Left renal pelvis (tissue), 4 donors: ENCODE data around the gene UPK1A. TPM values are rescaled to one million over a fixed set of nuclear protein-coding genes. Genes with fewer than 3 reads are reported as not detected.
"Not testable (repeated sequence)": the region's sequence is repeated elsewhere in the genome, so short reads cannot be mapped to it uniquely, and the experiment has no call there.

Source experiments
- DNase-seq, 4 donors: peaks; one replicate each; pipeline ENCODE4 v3.0.0-alpha.2; 2013; ENCODE audit warnings: low read depth in 4 of 4, low spot score in 3 of 4
- polyA plus RNA-seq, 4 donors: library from polyadenylated mRNA; unstranded; fragments of 120-200 nt; gene quantifications; one replicate each; pipeline ENCODE4 v1.2.1, GENCODE V29; 2013; ENCODE audit not compliant: insufficient read length in 4 of 4

UPK1A gene
- polyA plus RNA-seq, 4 donors = 0.53 to 67.8 (median 21.8) TPM

GRCh38 chr19:35715981-35716800 is 49.9 kb downstream of the UPK1A start:
- no peak for DNase-seq

DNA sequence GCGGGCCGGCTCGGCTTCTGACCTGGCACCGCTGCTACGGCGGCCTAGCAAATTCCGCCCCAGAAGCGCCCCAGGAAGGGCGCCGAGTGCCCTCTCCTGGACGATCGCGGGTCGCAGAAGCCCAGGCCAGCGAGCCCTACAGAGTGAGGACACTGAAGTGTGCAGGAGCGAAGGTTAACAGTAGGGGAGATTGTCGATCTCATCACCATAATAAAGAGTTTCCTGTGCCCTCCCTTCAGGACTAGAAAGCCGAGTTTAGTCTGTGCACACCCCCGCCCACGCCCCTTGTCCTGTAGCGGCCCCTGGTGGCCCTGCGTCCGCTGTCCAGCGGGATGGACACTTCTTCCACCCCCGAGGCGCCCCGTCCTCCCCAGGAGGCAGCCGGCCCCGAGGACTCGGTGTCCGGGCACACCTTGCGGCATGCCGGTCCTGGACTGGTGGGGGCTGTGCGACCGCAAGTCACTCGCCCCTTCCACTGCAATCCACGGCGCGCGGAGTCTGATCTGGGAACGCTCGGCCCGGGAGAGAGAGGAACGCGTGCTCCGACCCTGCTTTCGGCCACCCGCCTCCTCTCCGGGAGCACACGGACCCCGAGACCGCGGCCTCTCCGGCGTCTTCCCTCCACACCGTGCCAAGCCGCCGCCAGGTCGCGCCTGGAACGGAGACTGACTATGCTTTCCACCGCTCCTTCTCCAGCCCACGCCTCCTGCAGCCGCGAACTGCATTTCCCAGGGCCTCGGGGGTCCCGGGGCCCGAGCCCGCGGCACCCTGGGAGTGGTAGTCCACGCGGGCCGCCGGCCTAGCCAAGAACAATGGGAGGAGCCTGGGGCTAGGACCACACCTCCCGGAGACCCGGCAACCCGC is 50.7 kb downstream of the UPK1A start:
- peak; percentile 58 to 91 (median 76) for DNase-seq

DNA sequence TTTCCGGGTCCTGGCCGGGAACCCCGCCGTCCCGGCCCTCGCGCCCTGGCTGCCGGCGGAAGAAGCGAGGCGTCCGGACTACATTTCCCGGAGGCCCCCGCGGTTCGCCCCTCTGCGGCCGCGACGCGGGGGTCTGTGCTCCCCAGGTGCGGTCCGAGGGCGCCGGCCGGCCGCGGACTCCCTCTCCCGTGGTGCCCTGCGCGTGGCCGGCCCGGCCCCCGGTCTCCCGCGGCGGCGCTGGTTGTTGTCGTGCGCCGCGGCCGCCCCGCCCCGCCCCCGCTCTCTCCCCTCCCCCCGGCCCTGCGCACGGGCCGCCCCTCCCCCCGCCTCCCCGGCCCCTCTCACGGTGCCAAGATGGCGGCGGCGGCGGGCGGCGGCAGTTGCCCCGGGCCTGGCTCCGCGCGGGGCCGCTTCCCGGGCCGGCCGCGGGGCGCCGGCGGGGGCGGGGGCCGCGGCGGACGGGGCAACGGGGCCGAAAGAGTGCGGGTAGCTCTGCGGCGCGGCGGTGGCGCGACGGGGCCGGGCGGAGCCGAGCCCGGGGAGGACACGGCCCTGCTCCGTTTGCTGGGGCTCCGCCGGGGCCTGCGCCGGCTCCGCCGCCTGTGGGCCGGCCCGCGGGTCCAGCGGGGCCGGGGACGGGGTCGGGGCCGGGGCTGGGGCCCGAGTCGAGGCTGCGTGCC is 51.5 kb downstream of the UPK1A start, which contains the start of gene KMT2B:
TSS of gene KMT2B (plus strand) at position 339 of the 680 bp plus-strand sequence. CDS start at position 355, 16 bp downstream.
- DNase-seq = peak in 2 of 4 donors; percentile 87 to 90

DNA sequence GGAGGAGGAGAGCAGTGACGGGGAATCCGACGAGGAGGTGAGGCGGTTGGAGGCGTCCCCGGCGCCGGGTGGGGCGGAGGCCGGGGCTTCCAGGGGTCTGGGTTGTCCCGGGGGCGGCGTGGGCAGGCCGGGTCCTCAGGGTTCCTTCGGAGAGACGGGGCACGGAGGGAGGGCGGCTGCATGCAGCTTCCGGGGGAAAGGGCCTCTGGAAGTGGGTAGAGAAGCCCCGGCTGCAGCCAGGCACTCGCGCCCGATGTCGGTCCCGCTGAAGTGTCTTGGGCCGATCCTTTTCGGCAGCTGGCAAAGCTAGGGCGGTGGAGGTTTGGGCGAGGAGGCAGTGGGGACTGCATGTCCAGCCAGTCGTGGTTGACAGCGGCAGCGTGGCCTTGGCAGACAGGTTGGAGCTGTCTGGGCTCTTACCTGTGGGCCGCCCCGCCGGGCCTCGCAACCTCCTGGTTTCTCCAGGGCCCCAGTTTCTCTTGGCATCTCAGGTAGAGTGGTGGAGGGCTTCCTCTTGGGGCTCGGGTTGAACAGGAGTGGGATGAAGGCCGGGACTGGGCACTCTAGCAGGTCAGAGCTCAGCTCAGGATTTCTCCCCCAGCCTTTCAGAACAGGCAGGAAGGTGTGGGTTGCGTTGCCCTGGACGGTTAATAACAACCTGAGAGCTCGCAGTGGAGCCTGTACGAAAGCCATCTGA is 52.2 kb downstream of the UPK1A start:
- no peak for DNase-seq

- no peak for DNase-seq
Measured at GRCh38 chr19:35719402-35720162, 53.3 kb downstream of the UPK1A start.

DNA sequence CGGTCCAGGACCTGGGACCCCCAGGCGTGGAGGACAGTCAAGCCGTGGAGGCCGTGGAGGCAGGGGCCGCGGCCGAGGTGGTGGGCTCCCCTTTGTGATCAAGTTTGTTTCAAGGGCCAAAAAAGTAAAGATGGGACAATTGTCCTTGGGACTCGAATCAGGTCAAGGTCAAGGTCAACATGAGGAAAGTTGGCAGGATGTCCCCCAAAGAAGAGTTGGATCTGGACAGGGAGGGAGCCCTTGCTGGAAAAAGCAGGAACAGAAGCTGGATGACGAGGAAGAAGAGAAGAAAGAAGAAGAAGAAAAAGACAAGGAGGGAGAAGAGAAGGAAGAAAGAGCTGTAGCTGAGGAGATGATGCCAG is 53.8 kb downstream of the UPK1A start:
- no peak for DNase-seq

- DNase-seq = no peak
Measured at GRCh38 chr19:35720648-35721047, 54.3 kb downstream of the UPK1A start.

- no peak for DNase-seq
Measured at GRCh38 chr19:35721374-35721773, 55.1 kb downstream of the UPK1A start.

GRCh38 chr19:35722461-35722860 is 56.1 kb downstream of the UPK1A start:
- DNase-seq = no peak

DNA sequence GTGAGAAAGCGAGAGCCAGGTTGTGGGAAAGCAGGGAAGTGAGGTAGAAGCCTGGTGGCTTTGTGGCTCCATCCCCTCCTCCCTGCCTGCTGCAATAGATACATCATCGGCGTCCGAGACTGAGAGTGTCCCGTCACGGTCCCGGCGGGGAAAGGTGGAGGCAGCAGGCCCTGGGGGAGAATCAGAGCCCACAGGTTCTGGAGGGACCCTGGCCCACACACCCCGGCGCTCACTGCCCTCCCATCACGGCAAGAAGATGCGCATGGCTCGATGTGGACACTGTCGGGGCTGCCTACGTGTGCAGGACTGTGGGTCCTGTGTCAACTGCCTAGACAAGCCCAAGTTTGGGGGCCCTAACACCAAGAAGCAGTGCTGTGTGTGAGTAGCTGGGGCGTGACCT is 56.6 kb downstream of the UPK1A start:
- DNase-seq = no peak

- DNase-seq = no peak
Measured at GRCh38 chr19:35723671-35724070, 57.4 kb downstream of the UPK1A start.

- not testable (repeated sequence) for DNase-seq
Measured at GRCh38 chr19:35724132-35724531, 57.8 kb downstream of the UPK1A start.

DNA sequence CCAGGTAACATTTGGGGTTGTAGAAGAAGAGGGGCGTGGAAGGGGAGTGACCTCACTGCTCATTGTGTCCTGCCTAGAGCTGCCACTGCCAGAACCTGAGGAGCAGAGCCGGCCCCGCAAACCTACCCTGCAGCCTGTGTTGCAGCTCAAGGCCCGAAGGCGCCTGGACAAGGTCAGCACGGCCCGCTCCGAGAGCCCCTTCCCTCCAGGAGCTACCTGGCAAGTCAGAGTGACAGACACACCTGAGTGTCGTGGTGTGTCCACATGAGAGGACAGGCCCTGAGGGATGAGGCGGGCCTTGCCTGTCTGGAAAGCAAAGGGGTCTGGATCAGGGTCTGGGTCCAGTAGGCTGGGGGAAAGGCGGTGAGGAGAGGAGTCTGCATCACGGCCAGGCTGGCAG is 58.2 kb downstream of the UPK1A start:
- no peak for DNase-seq

DNA sequence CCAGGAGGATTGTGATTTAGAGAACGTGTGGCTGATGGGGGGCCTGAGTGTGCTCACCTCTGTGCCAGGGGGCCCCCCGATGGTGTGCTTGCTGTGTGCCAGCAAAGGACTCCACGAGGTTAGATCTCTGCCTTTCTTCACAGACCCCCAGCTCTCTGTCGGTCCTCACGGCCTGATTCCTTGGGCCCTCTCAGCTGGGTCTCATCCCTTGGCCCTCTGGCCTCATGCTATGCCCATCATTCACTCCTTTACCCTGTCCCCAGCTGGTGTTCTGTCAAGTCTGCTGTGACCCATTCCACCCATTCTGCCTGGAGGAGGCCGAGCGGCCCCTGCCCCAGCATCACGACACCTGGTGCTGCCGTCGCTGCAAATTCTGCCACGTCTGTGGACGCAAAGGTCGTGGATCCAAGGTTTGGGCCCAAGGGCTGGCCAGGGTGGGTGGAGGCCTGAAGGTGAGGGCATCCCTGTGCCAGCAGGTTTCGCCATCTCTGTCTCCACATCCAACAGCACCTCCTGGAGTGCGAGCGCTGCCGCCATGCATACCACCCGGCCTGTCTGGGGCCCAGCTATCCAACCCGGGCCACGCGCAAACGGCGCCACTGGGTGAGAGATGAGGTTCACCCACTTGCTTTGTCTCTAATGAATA is 59.0 kb downstream of the UPK1A start:
- no peak for DNase-seq

DNA sequence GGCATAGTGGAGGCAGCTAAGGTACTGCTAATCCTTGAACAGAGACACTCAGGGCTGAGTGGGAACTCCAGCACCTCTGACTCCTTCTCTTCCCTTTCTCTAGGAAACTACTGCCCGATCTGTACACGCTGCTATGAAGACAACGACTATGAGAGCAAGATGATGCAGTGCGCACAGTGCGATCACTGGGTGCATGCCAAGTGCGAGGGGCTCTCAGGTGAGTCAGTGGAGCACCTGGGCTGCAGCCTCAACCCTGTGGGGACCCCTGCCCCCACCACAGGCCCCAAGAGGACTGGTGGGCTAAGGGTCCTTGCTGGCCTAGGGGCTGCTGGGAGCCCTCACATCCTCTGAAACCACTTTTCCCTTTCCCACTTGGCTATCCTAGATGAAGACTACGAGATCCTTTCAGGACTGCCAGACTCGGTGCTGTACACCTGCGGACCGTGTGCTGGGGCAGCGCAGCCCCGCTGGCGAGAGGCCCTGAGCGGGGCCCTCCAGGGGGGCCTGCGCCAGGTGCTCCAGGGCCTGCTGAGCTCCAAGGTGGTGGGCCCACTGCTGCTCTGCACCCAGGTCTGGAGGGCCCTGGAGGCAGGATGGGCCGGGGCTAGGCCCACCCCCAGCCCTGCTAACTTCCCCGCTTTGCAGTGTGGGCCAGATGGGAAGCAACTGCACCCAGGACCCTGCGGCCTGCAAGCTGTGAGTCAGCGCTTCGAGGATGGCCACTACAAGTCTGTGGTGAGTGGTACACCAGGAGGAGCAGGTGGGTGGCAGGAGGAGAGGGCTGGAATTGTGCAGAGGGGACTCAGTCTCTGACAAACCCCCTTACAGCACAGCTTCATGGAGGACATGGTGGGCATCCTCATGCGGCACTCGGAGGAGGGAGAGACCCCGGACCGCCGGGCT is 61.0 kb downstream of the UPK1A start:
- DNase-seq = no peak
